H1 (cell line): Measurements from ENCODE around the gene ESYT2. TPM values are rescaled to one million over a fixed set of nuclear protein-coding genes. Genes with fewer than 3 reads are reported as not detected.

ENCODE experiments used
- CTCF ChIA-PET: fragments of 300-600 bp; sonication (Branson Sonifier 250); formaldehyde crosslinking; loops from one replicate; lab custom pipeline; 2021; ENCODE audit not compliant: partially characterized antibody; lab: Charles Lee
- POLR2A ChIA-PET: fragments of 300-600 bp; sonication (Branson Sonifier 250); formaldehyde crosslinking; loops from one replicate; lab custom pipeline; 2021; ENCODE audit warnings: inconsistent platforms; ENCODE audit not compliant: partially characterized antibody; lab: Charles Lee
- DNase-seq, 2 experiments: peaks; one replicate each; pipeline versions ENCODE4 v3.0.0 to v3.0.0-alpha.2; 2010 to 2022; ENCODE audit warnings: low spot score in 2 of 2, low read depth in 1 of 2, mixed read lengths in 1 of 2
- FAIRE-seq: peaks from 2 replicates; lab custom pipeline; 2011; peaks lifted over from hg19 to GRCh38; lab: Jason Lieb, UNC
- H2AFZ ChIP-seq: 2 replicates; pipeline ENCODE4 v1.8.1; 2012; ENCODE audit warnings: low read length, inconsistent platforms
- H2AK5ac ChIP-seq: 2 replicates; pipeline ENCODE4 v1.6.1; 2013; ENCODE audit warnings: low read depth, low read length
- H2BK120ac ChIP-seq: replicated peaks from 2 replicates; pipeline ENCODE3; 2013; ENCODE audit warnings: low read depth, low read length, inconsistent platforms
- H2BK12ac ChIP-seq: 2 replicates; pipeline ENCODE4 v1.6.1; 2013; ENCODE audit warnings: low read depth, low read length
- H2BK15ac ChIP-seq: 2 replicates; pipeline ENCODE4 v1.6.1; 2013; ENCODE audit warnings: low read length
- H2BK20ac ChIP-seq: 2 replicates; pipeline ENCODE4 v1.6.1; 2013; ENCODE audit warnings: low read length
- H2BK5ac ChIP-seq: 2 replicates; pipeline ENCODE4 v1.6.1; 2013; ENCODE audit warnings: low read depth, low read length
- H3K14ac ChIP-seq: 2 replicates; pipeline ENCODE4 v1.6.1; 2013; ENCODE audit warnings: inconsistent platforms; ENCODE audit not compliant: insufficient read length
- H3K18ac ChIP-seq: 2 replicates; pipeline ENCODE4 v1.6.1; 2013; ENCODE audit warnings: low read length; ENCODE audit errors: extremely low read depth
- H3K23ac ChIP-seq: 2 replicates; pipeline ENCODE4 v1.6.1; 2013; ENCODE audit warnings: inconsistent platforms; ENCODE audit not compliant: insufficient read length
- H3K23me2 ChIP-seq: 2 replicates; pipeline ENCODE4 v1.6.1; 2013; ENCODE audit warnings: low read depth, low read length
- H3K27ac ChIP-seq: 2 replicates; pipeline ENCODE4 v1.6.1; 2011; ENCODE audit warnings: low read depth, low read length, inconsistent platforms
- H3K27me3 ChIP-seq, 4 experiments: replicated peaks in 1 of 4; 1 replicate in 1 of 4; 2 replicates in 3 of 4; pipeline versions ENCODE4 v1.6.1 to v1.8.1; 2011 to 2013; ENCODE audit warnings: low read length in 3 of 4, mild to moderate bottlenecking in 3 of 4, inconsistent platforms in 2 of 4, mixed read lengths in 2 of 4, moderate library complexity in 1 of 4; ENCODE audit not compliant: control insufficient read depth in 3 of 4, insufficient read depth in 3 of 4; ENCODE audit errors: extremely low read depth in 1 of 4
- H3K36me3 ChIP-seq, 4 experiments: 2 replicates each; pipeline versions ENCODE4 v1.6.1 to v1.8.1; 2011 to 2013; ENCODE audit warnings: mild to moderate bottlenecking in 4 of 4, low read length in 3 of 4, moderate library complexity in 2 of 4, control low read depth in 1 of 4, inconsistent platforms in 1 of 4; ENCODE audit not compliant: insufficient read depth in 4 of 4, control insufficient read depth in 2 of 4
- H3K4ac ChIP-seq: replicated peaks from 2 replicates; pipeline ENCODE3; 2013; ENCODE audit warnings: low read length, low read depth, mixed read lengths, inconsistent platforms; ENCODE audit not compliant: insufficient read length
- H3K4me1 ChIP-seq, 4 experiments: replicated peaks in 1 of 4; 1 replicate in 1 of 4; 2 replicates in 3 of 4; pipeline versions ENCODE4 v1.6.1 to v1.8.1; 2011 to 2013; ENCODE audit warnings: low read length in 3 of 4, inconsistent platforms in 2 of 4, mixed read lengths in 1 of 4; ENCODE audit not compliant: insufficient read depth in 4 of 4, control insufficient read depth in 3 of 4
- H3K4me2 ChIP-seq, 2 experiments: 2 replicates each; pipeline versions ENCODE4 v1.6.1 to v1.8.1; 2011 to 2013; ENCODE audit warnings: low read depth in 2 of 2, low read length in 2 of 2, control low read depth in 1 of 2, inconsistent platforms in 1 of 2, mild to moderate bottlenecking in 1 of 2; ENCODE audit not compliant: insufficient read depth in 1 of 2
- H3K4me3 ChIP-seq, 4 experiments: fragments of 200-600, 300-600 bp in 1 of 4; sonication (generic), shearing (Covaris generic), sonication (Bioruptor Twin) in 1 of 4; 2 replicates each; pipeline versions ENCODE4 v1.5.1 to v1.8.1; 2011 to 2016; ENCODE audit warnings: low read length in 4 of 4, low read depth in 3 of 4, control low read depth in 2 of 4, inconsistent platforms in 2 of 4, mild to moderate bottlenecking in 2 of 4, mixed read lengths in 1 of 4, moderate library complexity in 1 of 4; ENCODE audit not compliant: insufficient read depth in 2 of 4; ENCODE audit errors: extremely low read depth in 1 of 4
- H3K56ac ChIP-seq: replicated peaks from 2 replicates; pipeline ENCODE3; 2013; ENCODE audit warnings: low read depth, mild to moderate bottlenecking, mixed read lengths, low read length, inconsistent platforms; ENCODE audit not compliant: insufficient read length
- H3K79me1 ChIP-seq: 2 replicates; pipeline ENCODE4 v1.6.1; 2013; ENCODE audit warnings: low read depth, low read length, control low read depth
- H3K79me2 ChIP-seq, 2 experiments: 2 replicates each; pipeline versions ENCODE4 v1.6.1 to v1.8.1; 2012 to 2013; ENCODE audit warnings: low read length in 2 of 2, mild to moderate bottlenecking in 2 of 2, inconsistent platforms in 1 of 2; ENCODE audit not compliant: insufficient read depth in 2 of 2, control insufficient read depth in 1 of 2
- H3K9ac ChIP-seq, 4 experiments: replicated peaks in 1 of 4; 1 replicate in 1 of 4; 2 replicates in 3 of 4; pipeline versions ENCODE4 v1.6.1 to v1.8.1; 2011 to 2013; ENCODE audit warnings: low read depth in 3 of 4, low read length in 3 of 4, control low read depth in 2 of 4, mild to moderate bottlenecking in 2 of 4, moderate library complexity in 2 of 4, inconsistent platforms in 1 of 4; ENCODE audit errors: extremely low read depth in 1 of 4
- H3K9me3 ChIP-seq, 2 experiments: 2 replicates each; pipeline versions ENCODE4 v1.6.1 to v1.8.1; 2012 to 2013; ENCODE audit warnings: mild to moderate bottlenecking in 2 of 2, moderate library complexity in 2 of 2, control low read depth in 1 of 2, inconsistent platforms in 1 of 2, low read depth in 1 of 2, low read length in 1 of 2, mixed read lengths in 1 of 2; ENCODE audit not compliant: insufficient read depth in 2 of 2
- H4K20me1 ChIP-seq, 2 experiments: replicated peaks in 1 of 2; 2 replicates each; pipeline versions ENCODE3 to v1.8.1; 2011 to 2013; ENCODE audit warnings: inconsistent platforms in 2 of 2, low read length in 2 of 2, mild to moderate bottlenecking in 1 of 2; ENCODE audit not compliant: insufficient read depth in 2 of 2, control insufficient read depth in 1 of 2
- H4K5ac ChIP-seq: 2 replicates; pipeline ENCODE4 v1.6.1; 2013; ENCODE audit warnings: low read length, low read depth, mixed read lengths, inconsistent platforms; ENCODE audit not compliant: insufficient read length
- H4K8ac ChIP-seq: 2 replicates; pipeline ENCODE4 v1.8.0; 2013; ENCODE audit warnings: mild to moderate bottlenecking, moderate library complexity, low read length, inconsistent platforms; ENCODE audit not compliant: insufficient read depth; ENCODE audit errors: extremely low read depth
- H4K91ac ChIP-seq: replicated peaks from 2 replicates; pipeline ENCODE3; 2013; ENCODE audit warnings: low read length, mixed read lengths, inconsistent platforms; ENCODE audit not compliant: insufficient read length
- ASH2L ChIP-seq: fragments of 200-600, 300-600 bp; sonication (generic); IDR thresholded peaks from one replicate; pipeline ENCODE4 v1.7.1; 2017; ENCODE audit warnings: low read length
- ATF3 ChIP-seq: IDR thresholded peaks from 2 replicates; pipeline ENCODE4 v1.6.1; 2011; ENCODE audit warnings: low read depth, mild to moderate bottlenecking, low read length; ENCODE audit not compliant: insufficient read depth
- CBX8 ChIP-seq: fragments of 300-800, 300-1000 bp; sonication (generic); IDR thresholded peaks from 2 replicates; pipeline ENCODE4 v1.7.1; 2016; ENCODE audit warnings: low read depth, low read length, borderline replicate concordance
- CHD1 ChIP-seq: IDR thresholded peaks from 2 replicates; pipeline ENCODE4 v1.6.1; 2012; ENCODE audit warnings: low read depth, low read length, improper control_type of control experiment
- EP300 ChIP-seq, 2 experiments: IDR thresholded peaks; 1 replicate in 1 of 2; 2 replicates in 1 of 2; pipeline ENCODE4 v1.6.1; 2011 to 2012; ENCODE audit warnings: low read depth in 2 of 2, low read length in 2 of 2, mild to moderate bottlenecking in 2 of 2, borderline replicate concordance in 1 of 2, inconsistent platforms in 1 of 2, moderate library complexity in 1 of 2
- FOSL1 ChIP-seq: IDR thresholded peaks from 2 replicates; pipeline ENCODE4 v1.6.1; 2011; ENCODE audit warnings: mild to moderate bottlenecking, low read depth, low read length, moderate library complexity; ENCODE audit not compliant: insufficient read depth
- HDAC2 ChIP-seq, 2 experiments: fragments of 300-600 bp in 1 of 2; sonication (generic) in 1 of 2; IDR thresholded peaks; 2 replicates each; pipeline ENCODE4 v1.6.1; 2011 to 2012; ENCODE audit warnings: low read depth in 2 of 2, low read length in 2 of 2, mild to moderate bottlenecking in 2 of 2, moderate library complexity in 2 of 2, borderline replicate concordance in 1 of 2, inconsistent platforms in 1 of 2
- JUND ChIP-seq: IDR thresholded peaks from 2 replicates; pipeline ENCODE4 v1.6.1; 2011; ENCODE audit warnings: mild to moderate bottlenecking, improper control_type of control experiment, low read length
- PHF8 ChIP-seq: fragments of 200-600 bp; sonication (generic); conservative IDR thresholded peaks from 2 replicates; pipeline ENCODE4 v1.7.1; 2012; ENCODE audit warnings: low read depth, mild to moderate bottlenecking, inconsistent platforms, low read length, moderate library complexity
- POLR2AphosphoS5 ChIP-seq: IDR thresholded peaks from 2 replicates; pipeline ENCODE4 v1.6.1; 2011; ENCODE audit warnings: low read depth, low read length
- RFX5 ChIP-seq: IDR thresholded peaks from 2 replicates; pipeline ENCODE4 v1.6.1; 2011; ENCODE audit warnings: low read depth, low read length, improper control_type of control experiment, borderline replicate concordance
- RNF2 ChIP-seq: fragments of 200-900, 300-1000 bp; sonication (generic); IDR thresholded peaks from 2 replicates; pipeline ENCODE4 v1.7.1; 2016; ENCODE audit warnings: borderline replicate concordance, low read depth, mild to moderate bottlenecking, antibody characterized with exemption, low read length; ENCODE audit not compliant: poor library complexity, severe bottlenecking; ENCODE audit errors: missing control alignments
- WGBS, 2 experiments: shearing (Covaris generic) in 1 of 2; methylation state at CpG; one replicate each; pipeline versions ENCODE4 v1.1.6 to v1.1.7; 2013 to 2015; ENCODE audit warnings: low lambda C conversion rate in 2 of 2, mixed read lengths in 2 of 2, inconsistent platforms in 1 of 2, low coverage in 1 of 2, missing lambda C conversion rate in 1 of 2; ENCODE audit not compliant: insufficient replicate concordance in 2 of 2, insufficient coverage in 1 of 2, insufficient read length in 1 of 2; ENCODE audit errors: extremely low coverage in 1 of 2, missing lambda C conversion rate in 1 of 2; 5-methylcytosine and 5-hydroxymethylcytosine counted together
- polyA plus RNA-seq, 7 experiments: library from polyadenylated mRNA; depleted of rRNA in 3 of 7; stranded (reverse) in 5 of 7; unstranded in 2 of 7; fragments of >200 nt in 5 of 7; fragments of 200-250 nt in 2 of 7; gene quantifications; 1 replicate in 5 of 7; 2 replicates in 1 of 7; 4 replicates in 1 of 7; pipeline versions ENCODE4 v1.2.1 to v1.2.3, GENCODE V29; 2011 to 2013; ENCODE audit warnings: missing spikeins in 2 of 7, mixed read lengths in 2 of 7
- total RNA-seq: library from RNA; stranded (reverse); fragmentation: NEBNext Ultra II Directional; extraction: Animal tissue kit (Norgen Biotek cat#: 25700); gene quantifications from 2 replicates; pipeline ENCODE4 v1.2.1, GENCODE V29; 2021

The ESYT2 gene
- total and polyA plus RNA-seq, 2 of the 8 experiments (the other 6 are each of a cell fraction or from before 2014, with no cell fraction given) = 27.0 to 37.5 TPM

- Histone ChIP-seq H3K79me2 (no peaks in the 10 kb centered on the region; a peak in 1 of 4 replicates), H3K4me2 (no peak overlapping the region), H3K18ac (no peak overlapping the region), H3K27me3 (no peaks in the 10 kb centered on the region), H2BK20ac (no peak overlapping the region), H4K91ac (no peak overlapping the region), H4K20me1 (no peaks in the 10 kb centered on the region), H3K36me3 (0 out of 8 replicates have a peak, but pooled peaks cover 0 to 3% (median 0%) of the 10 kb centered on the region in 4 experiments), H3K4me3 (no peak overlapping the region), H2AK5ac (no peak overlapping the region), H2BK5ac (no peak overlapping the region), H4K8ac (no peak overlapping the region), H2BK15ac (no peak overlapping the region), H3K9ac (no peak overlapping the region), H3K56ac (no peak overlapping the region), H2AFZ (no peak overlapping the region), H3K4me1 (peaks cover 0 to 7% (median under 1%) of the 10 kb centered on the region in 4 experiments; a peak in 3 of 7 replicates), H4K5ac (no peak overlapping the region), H3K27ac (no peak overlapping the region), H3K4ac (no peak overlapping the region), H3K14ac (no peak overlapping the region), H3K23me2 (no peaks in the 10 kb centered on the region), H3K79me1 (no peaks in the 10 kb centered on the region), H3K23ac (no peak overlapping the region), H2BK120ac (no peak overlapping the region), H2BK12ac (no peak overlapping the region), H3K9me3 (no peaks in the 10 kb centered on the region)
- DNase-seq (no peak), FAIRE-seq (no peak)
- CTCF ChIA-PET = interaction anchor here (1.0 to 1.8 kb wide), 2 partner anchors 18 to 32 kb away, joined by 5 to 7 read pairs; no protein-coding TSS in a partner anchor
- WGBS, 2 experiments = 93% methylated on average over 5 of the region's 5 CpGs; no CpG with 5 or more reads in 1 of the 2 experiments
- POLR2A ChIA-PET = no interaction called here
- no peak for TF ChIP-seq RNF2
- no peak for TF ChIP-seq ATF3
- TF ChIP-seq PHF8 = no peak
- TF ChIP-seq HDAC2 (IDR thresholded peaks at IDR 0.05; ENCODE audit: borderline replicate concordance in 1 of 2, low read depth in 2 of 2, low read length in 2 of 2) = no peak
- no peak for TF ChIP-seq JUND
- TF ChIP-seq RFX5 = no peak
- no peak for TF ChIP-seq CBX8
- TF ChIP-seq EP300 (IDR thresholded peaks at IDR 0.05; ENCODE audit: borderline replicate concordance in 1 of 2, low read depth in 2 of 2, low read length in 2 of 2) = no peak
- TF ChIP-seq CHD1 = no peak
- TF ChIP-seq ASH2L = no peak
- no peak for TF ChIP-seq POLR2AphosphoS5
- no peak for TF ChIP-seq FOSL1
Measured at GRCh38 chr7:158727690-158728089, 101.6 kb downstream of the ESYT2 start.
